ENCODE data around the gene KLK3. TPM values are rescaled to one million over a fixed set of nuclear protein-coding genes. Genes with fewer than 3 reads are reported as not detected.

Gene KLK3
- total RNA-seq, 1 experiment from 2014 or later, result not detected

DNA sequence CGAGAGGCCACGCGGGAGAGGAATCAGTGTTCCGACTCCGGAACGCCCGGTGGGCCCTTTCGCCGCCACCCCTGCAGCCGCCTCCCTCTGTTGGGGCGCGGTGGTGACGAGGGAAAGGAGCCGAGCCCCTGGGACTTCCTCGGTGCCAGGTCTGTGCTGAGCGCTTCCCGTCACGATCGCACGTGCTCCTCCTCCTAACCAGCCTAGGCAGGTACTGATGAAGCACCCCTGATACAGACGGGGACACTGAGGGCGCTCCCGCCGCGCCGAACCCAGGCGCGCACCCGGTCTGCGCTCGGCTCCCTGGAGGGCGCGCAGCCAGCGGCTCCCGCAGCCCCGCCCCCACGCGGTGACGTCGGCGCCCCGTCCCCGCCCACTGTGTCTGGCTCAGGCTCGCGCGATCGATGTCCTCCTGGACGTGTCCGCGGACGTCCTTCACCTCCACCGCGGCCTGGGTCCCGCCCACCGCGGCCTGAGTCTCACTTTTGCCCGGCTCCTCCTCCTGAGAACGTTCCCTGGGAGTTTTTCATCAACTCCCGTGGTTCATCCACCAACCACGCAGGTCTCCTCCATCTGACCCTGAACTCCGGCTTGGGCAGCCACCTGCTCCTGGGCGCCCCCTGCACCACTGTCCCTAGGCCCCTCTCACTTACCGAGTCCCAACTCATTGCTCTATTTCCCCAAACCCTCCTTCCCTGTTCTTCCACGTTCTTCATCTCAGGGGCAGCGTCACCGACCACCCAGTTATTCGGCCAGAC lies 18.8 kb upstream of the KLK3 start:
- CTCF ChIA-PET, result no interaction called here
- intact Hi-C loops (cut with micrococcal nuclease; ENCODE audit: unreplicated experiment), result no loop called here
- BruUV-seq (replicated peaks), result no TSS peak
- in situ Hi-C loops (cut with HindIII; ENCODE audit: low pct_unique_long_range_greater_than_20kb, low sequenced_read_pairs), result no loop called here
- TF ChIP-seq, protein P1, sequence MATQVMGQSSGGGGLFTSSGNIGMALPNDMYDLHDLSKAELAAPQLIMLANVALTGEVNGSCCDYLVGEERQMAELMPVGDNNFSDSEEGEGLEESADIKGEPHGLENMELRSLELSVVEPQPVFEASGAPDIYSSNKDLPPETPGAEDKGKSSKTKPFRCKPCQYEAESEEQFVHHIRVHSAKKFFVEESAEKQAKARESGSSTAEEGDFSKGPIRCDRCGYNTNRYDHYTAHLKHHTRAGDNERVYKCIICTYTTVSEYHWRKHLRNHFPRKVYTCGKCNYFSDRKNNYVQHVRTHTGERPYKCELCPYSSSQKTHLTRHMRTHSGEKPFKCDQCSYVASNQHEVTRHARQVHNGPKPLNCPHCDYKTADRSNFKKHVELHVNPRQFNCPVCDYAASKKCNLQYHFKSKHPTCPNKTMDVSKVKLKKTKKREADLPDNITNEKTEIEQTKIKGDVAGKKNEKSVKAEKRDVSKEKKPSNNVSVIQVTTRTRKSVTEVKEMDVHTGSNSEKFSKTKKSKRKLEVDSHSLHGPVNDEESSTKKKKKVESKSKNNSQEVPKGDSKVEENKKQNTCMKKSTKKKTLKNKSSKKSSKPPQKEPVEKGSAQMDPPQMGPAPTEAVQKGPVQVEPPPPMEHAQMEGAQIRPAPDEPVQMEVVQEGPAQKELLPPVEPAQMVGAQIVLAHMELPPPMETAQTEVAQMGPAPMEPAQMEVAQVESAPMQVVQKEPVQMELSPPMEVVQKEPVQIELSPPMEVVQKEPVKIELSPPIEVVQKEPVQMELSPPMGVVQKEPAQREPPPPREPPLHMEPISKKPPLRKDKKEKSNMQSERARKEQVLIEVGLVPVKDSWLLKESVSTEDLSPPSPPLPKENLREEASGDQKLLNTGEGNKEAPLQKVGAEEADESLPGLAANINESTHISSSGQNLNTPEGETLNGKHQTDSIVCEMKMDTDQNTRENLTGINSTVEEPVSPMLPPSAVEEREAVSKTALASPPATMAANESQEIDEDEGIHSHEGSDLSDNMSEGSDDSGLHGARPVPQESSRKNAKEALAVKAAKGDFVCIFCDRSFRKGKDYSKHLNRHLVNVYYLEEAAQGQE (IDR thresholded peaks at IDR 0.05; ENCODE audit: insufficient read depth in 1 of 2, low read depth in 2 of 2, low read length in 1 of 2), result no peak
- no peak for TF ChIP-seq POLR2AphosphoS5 (IDR thresholded peaks at IDR 0.05; ENCODE audit: low read depth, low read length)
- TF ChIP-seq, protein P2, sequence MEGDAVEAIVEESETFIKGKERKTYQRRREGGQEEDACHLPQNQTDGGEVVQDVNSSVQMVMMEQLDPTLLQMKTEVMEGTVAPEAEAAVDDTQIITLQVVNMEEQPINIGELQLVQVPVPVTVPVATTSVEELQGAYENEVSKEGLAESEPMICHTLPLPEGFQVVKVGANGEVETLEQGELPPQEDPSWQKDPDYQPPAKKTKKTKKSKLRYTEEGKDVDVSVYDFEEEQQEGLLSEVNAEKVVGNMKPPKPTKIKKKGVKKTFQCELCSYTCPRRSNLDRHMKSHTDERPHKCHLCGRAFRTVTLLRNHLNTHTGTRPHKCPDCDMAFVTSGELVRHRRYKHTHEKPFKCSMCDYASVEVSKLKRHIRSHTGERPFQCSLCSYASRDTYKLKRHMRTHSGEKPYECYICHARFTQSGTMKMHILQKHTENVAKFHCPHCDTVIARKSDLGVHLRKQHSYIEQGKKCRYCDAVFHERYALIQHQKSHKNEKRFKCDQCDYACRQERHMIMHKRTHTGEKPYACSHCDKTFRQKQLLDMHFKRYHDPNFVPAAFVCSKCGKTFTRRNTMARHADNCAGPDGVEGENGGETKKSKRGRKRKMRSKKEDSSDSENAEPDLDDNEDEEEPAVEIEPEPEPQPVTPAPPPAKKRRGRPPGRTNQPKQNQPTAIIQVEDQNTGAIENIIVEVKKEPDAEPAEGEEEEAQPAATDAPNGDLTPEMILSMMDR (IDR thresholded peaks at IDR 0.05), result no peak; the same call in 1 of the 2 replicates
- no peak for TF ChIP-seq TCF7L2 (IDR thresholded peaks at IDR 0.05; ENCODE audit: low read depth, low read length)
- no peak for TF ChIP-seq SIN3A (IDR thresholded peaks at IDR 0.05; ENCODE audit: borderline replicate concordance, insufficient read depth, low read depth, low read length)
- no peaks in the 10 kb centered on the region for H3K27me3 ChIP-seq (ENCODE audit: control insufficient read depth, insufficient read depth, low read length)
- peak overlapping the region; percentile 51 to 63 for H3K4me3 ChIP-seq (ENCODE audit: low read depth in 2 of 2, low read length in 2 of 2)
- POLR2A ChIA-PET, result no interaction called here
- no peak overlapping the region for H3K27ac ChIP-seq (ENCODE audit: low read length)
- ATAC-seq (peak; percentile 97), DNase-seq (ENCODE audit: low read depth, low spot score) (no peak)
- H3K4me1 ChIP-seq (ENCODE audit: control insufficient read depth, insufficient read depth, low read length), result no peaks in the 10 kb centered on the region
- H3K36me3 ChIP-seq (ENCODE audit: control insufficient read depth, insufficient read depth, low read length), result no peaks in the 10 kb centered on the region
- no peaks in the 10 kb centered on the region for H3K9me3 ChIP-seq (ENCODE audit: control insufficient read depth, insufficient read depth, low read depth, low read length)

GRCh38 chr19:50836543-50837195 lies 18.0 kb upstream of the KLK3 start:
- in situ Hi-C loops (cut with HindIII; ENCODE audit: low pct_unique_long_range_greater_than_20kb, low sequenced_read_pairs) (no loop called here), intact Hi-C loops (cut with micrococcal nuclease; ENCODE audit: unreplicated experiment) (no loop called here)
- H3K27ac ChIP-seq (ENCODE audit: low read length), result no peak overlapping the region
- H3K36me3 ChIP-seq (ENCODE audit: control insufficient read depth, insufficient read depth, low read length), result no peaks in the 10 kb centered on the region
- BruUV-seq (replicated peaks), result no TSS peak
- no peaks in the 10 kb centered on the region for H3K9me3 ChIP-seq (ENCODE audit: control insufficient read depth, insufficient read depth, low read depth, low read length)
- H3K27me3 ChIP-seq (ENCODE audit: control insufficient read depth, insufficient read depth, low read length), result no peaks in the 10 kb centered on the region
- no peaks in the 10 kb centered on the region for H3K4me1 ChIP-seq (ENCODE audit: control insufficient read depth, insufficient read depth, low read length)
- ChIA-PET CTCF (no interaction called here), POLR2A (no interaction called here)
- TF ChIP-seq, protein P2 (IDR thresholded peaks at IDR 0.05), result no peak
- no peak for TF ChIP-seq TCF7L2 (IDR thresholded peaks at IDR 0.05; ENCODE audit: low read depth, low read length)
- no peak for TF ChIP-seq SIN3A (IDR thresholded peaks at IDR 0.05; ENCODE audit: borderline replicate concordance, insufficient read depth, low read depth, low read length)
- no peak for TF ChIP-seq POLR2AphosphoS5 (IDR thresholded peaks at IDR 0.05; ENCODE audit: low read depth, low read length)
- TF ChIP-seq, protein P1 (IDR thresholded peaks at IDR 0.05; ENCODE audit: insufficient read depth in 1 of 2, low read depth in 2 of 2, low read length in 1 of 2), result no peak
- ATAC-seq (no peak), DNase-seq (ENCODE audit: low read depth, low spot score) (no peak)
- peak overlapping the region in 1 of 2 experiments; percentile 63; a peak in 2 of 4 replicates for H3K4me3 ChIP-seq (ENCODE audit: low read depth in 2 of 2, low read length in 2 of 2)
